IPS-20b (cell line): Measurements from ENCODE around the gene B3GALNT2.
"Not testable (repeated sequence)": the region's sequence is repeated elsewhere in the genome, so short reads cannot be mapped to it uniquely, and the experiment has no call there.

Experiments used
- H3K27ac ChIP-seq: one replicate; pipeline ENCODE4 v1.5.1; 2013; ENCODE audit warnings: low read length
- H3K27me3 ChIP-seq: 2 replicates; pipeline ENCODE4 v1.6.1; 2013; ENCODE audit warnings: mild to moderate bottlenecking, low read length, inconsistent platforms; ENCODE audit not compliant: insufficient read depth
- H3K36me3 ChIP-seq: 2 replicates; pipeline ENCODE4 v1.6.1; 2013; ENCODE audit warnings: low read depth, mild to moderate bottlenecking, inconsistent platforms, low read length, moderate library complexity; ENCODE audit not compliant: insufficient read depth
- H3K4me1 ChIP-seq: 2 replicates; pipeline ENCODE4 v1.6.1; 2013; ENCODE audit warnings: mild to moderate bottlenecking, control low read depth, inconsistent platforms, low read length, moderate library complexity; ENCODE audit not compliant: insufficient read depth
- H3K4me3 ChIP-seq: 2 replicates; pipeline ENCODE4 v1.5.1; 2013; ENCODE audit warnings: mild to moderate bottlenecking, low read length, inconsistent platforms
- H3K9ac ChIP-seq: 2 replicates; pipeline ENCODE4 v1.6.1; 2013; ENCODE audit warnings: low read depth, mild to moderate bottlenecking, inconsistent platforms, low read length, moderate library complexity
- H3K9me3 ChIP-seq: 2 replicates; pipeline ENCODE4 v1.6.1; 2013; ENCODE audit warnings: mild to moderate bottlenecking, low read depth, low read length, inconsistent platforms; ENCODE audit not compliant: insufficient read depth

B3GALNT2 gene

DNA sequence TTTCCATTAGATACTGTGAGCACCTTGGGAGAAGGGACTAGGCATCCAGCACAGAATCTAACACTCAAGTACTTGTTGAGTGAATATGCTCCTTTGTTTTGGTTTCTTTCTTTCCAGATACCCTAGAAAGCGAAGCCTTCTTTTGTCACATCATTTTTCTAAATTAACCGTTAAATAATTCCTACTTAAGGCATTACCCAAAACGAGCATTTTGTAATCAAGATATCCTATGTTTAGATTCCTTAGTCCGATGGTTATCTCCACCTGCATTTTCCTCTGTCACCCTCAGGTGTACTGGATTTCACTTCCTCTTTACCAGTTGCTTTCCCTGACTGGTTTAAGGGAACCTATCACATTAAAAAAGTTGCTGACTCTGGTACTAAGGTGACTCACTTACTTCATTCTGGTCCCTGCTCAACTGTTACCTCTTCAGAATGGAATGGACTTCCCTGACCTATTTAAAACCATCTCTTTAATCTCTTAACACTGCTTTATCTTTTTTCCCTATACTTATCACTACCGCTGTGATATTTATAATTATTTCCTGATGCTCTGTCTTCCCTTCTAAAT lies 3.2 kb downstream of the B3GALNT2 start:
- Histone ChIP-seq H3K27me3 (no peaks in the 10 kb centered on the region), H3K4me1 (peaks cover 18% of the 10 kb centered on the region), H3K4me3 (no peak overlapping the region), H3K27ac (no peak overlapping the region), H3K9me3 (no peaks in the 10 kb centered on the region), H3K36me3 (no peaks in the 10 kb centered on the region), H3K9ac (no peak overlapping the region)

DNA sequence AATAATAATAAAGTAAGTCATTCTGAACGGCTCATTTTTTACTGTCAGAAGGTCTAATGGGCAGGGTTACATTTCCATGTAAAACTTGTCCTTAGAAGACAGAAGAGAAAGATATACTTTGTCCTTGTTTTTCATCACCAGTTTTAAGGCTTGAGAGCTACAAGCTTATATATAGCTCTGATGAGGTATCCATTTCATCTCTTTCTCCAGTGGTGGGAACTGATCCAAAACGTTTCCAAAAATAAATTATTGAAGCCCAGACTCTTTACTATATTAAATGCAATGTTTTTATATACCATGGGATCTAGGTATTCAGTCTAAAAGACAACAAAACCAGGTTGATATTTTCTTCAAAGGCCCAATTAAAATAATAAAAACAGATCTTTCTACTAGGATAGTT lies 8.7 kb downstream of the B3GALNT2 start:
- Histone ChIP-seq H3K4me3 (no peak overlapping the region), H3K4me1 (no peaks in the 10 kb centered on the region), H3K27me3 (no peaks in the 10 kb centered on the region), H3K27ac (no peak overlapping the region), H3K9ac (no peak overlapping the region), H3K9me3 (no peaks in the 10 kb centered on the region), H3K36me3 (peaks cover 51% of the 10 kb centered on the region)

DNA sequence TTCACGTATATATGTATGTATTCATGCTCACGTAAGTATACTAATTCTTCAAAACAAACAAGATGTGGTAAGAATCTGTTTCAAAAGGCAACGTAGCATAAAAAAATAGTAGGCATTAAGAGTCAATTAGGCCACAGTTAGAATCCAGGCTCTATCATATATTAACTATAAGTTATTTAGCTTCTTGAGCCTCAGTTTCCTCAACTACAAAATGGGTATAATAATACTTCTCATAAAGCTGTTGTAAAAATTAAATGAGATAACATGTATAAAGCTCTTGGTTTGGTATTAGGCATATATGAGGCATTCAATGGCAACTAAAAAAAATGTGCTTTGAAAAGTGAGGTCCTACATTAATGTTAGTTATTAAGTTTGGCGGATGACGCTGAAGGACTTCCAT lies 9.2 kb downstream of the B3GALNT2 start:
- Histone ChIP-seq H3K4me1 (no peaks in the 10 kb centered on the region), H3K9ac (no peak overlapping the region), H3K27me3 (no peaks in the 10 kb centered on the region), H3K9me3 (no peaks in the 10 kb centered on the region), H3K36me3 (peaks cover 52% of the 10 kb centered on the region), H3K27ac (no peak overlapping the region), H3K4me3 (no peak overlapping the region)

DNA sequence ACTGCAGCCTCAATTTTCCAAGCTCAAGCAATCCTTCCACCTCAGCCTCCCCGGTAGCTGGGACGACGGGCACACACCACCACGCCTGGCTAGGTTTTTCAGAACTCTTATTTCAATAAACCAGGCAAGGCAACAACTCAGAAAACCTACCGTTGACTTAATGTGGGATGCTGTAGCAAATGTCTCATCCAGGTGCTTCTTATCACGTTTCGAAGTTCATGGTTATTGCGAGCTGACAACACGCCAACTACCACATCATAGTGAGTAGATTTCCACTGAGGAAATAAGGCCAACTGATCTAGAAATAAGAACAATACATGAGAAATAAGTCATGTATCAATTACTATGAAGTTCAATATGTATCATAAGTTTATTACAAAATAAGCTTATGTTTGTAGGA lies 9.7 kb downstream of the B3GALNT2 start:
- Histone ChIP-seq H3K4me3 (no peak overlapping the region), H3K9ac (no peak overlapping the region), H3K36me3 (peaks cover 57% of the 10 kb centered on the region), H3K9me3 (no peaks in the 10 kb centered on the region), H3K27me3 (no peaks in the 10 kb centered on the region), H3K27ac (no peak overlapping the region), H3K4me1 (no peaks in the 10 kb centered on the region)

DNA sequence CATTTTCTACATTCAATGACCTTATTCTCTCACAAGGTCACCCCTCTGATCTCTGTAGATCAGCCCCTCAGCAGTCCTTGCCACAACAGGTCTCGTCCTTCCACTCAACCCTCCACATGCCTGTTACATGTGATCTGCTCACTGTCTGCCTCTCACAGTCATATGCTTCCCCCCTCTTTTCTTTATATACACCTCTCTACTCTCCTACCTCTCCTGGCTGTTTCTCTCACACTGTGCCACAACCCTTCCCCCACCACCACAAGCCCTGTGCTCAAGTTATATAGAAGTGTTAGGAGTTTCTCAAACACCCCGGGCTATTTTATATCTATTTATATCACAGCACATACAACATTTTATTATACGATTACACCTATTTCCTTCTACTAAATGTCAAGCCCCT lies 12.6 kb downstream of the B3GALNT2 start:
- no peaks in the 10 kb centered on the region for H3K4me1 ChIP-seq
- H3K9ac ChIP-seq, result no peak overlapping the region
- H3K9me3 ChIP-seq, result no peaks in the 10 kb centered on the region
- no peaks in the 10 kb centered on the region for H3K27me3 ChIP-seq
- H3K36me3 ChIP-seq, result peaks cover 79% of the 10 kb centered on the region
- no peak overlapping the region for H3K27ac ChIP-seq
- no peak overlapping the region for H3K4me3 ChIP-seq

DNA sequence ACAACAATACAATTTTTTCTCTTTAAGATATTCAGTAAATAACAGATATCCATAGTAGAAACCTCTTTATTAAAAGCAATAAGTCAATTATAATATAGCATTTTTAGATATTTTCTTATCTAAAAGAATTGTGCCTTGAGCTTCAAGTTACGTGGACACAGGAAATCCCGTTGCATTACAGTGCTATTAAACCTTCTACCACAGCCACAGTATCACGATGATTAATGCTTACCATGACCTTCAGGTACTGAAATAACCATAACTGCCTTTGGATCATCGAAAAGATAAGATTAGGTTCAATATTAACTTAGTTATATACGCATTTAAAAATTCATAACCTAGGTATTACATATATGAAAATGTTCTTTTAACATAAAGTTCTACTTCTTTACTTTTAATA lies 17.9 kb downstream of the B3GALNT2 start:
- no peak overlapping the region for H3K27ac ChIP-seq
- no peaks in the 10 kb centered on the region for H3K9me3 ChIP-seq
- H3K4me3 ChIP-seq, result no peak overlapping the region
- no peaks in the 10 kb centered on the region for H3K4me1 ChIP-seq
- no peak overlapping the region for H3K9ac ChIP-seq
- H3K36me3 ChIP-seq, result peaks cover 67% of the 10 kb centered on the region
- no peaks in the 10 kb centered on the region for H3K27me3 ChIP-seq

DNA sequence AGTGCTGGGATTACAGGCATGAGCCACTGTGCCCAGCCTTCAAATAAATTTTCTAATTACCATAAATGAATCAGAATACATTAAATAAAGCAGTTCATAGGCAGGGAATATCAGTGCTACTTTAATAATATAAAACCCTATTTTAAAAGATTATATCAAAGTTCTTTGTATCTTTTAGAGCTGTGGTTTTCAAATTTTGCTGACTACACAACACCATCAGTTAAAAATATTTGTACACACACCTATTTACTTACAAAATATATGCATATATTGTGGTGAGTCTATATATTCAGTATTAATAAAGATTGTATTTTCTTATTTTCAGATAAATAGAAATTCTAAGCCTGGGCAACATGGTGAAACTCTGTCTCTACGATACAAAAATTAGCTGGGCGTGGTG lies 18.7 kb downstream of the B3GALNT2 start:
- no peak overlapping the region for H3K4me3 ChIP-seq
- no peaks in the 10 kb centered on the region for H3K4me1 ChIP-seq
- no peak overlapping the region for H3K27ac ChIP-seq
- H3K27me3 ChIP-seq, result no peaks in the 10 kb centered on the region
- no peak overlapping the region for H3K9ac ChIP-seq
- no peaks in the 10 kb centered on the region for H3K9me3 ChIP-seq
- peaks cover 66% of the 10 kb centered on the region for H3K36me3 ChIP-seq

DNA sequence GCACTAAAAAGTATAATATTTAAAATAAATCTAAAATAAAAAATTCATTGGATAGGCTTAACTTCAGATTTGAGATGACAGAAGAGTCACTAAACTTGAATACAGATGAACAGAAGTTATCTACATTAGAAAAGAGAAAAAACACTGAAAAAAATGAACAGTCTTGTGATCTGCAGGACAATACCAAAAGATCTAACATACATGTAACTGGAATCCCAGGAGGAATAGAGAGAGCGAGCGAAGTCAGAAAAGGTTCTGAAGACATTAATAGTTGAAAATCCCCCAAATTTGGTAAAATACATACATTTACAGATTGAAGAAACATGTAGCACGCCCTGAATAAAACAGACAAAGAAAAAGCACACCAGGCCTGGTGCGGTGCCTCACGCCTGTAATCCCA lies 21.2 kb downstream of the B3GALNT2 start:
- no peaks in the 10 kb centered on the region for H3K9me3 ChIP-seq
- no peaks in the 10 kb centered on the region for H3K27me3 ChIP-seq
- no peaks in the 10 kb centered on the region for H3K4me1 ChIP-seq
- no peak overlapping the region for H3K27ac ChIP-seq
- H3K4me3 ChIP-seq, result no peak overlapping the region
- no peak overlapping the region for H3K9ac ChIP-seq
- H3K36me3 ChIP-seq, result peaks cover 71% of the 10 kb centered on the region

DNA sequence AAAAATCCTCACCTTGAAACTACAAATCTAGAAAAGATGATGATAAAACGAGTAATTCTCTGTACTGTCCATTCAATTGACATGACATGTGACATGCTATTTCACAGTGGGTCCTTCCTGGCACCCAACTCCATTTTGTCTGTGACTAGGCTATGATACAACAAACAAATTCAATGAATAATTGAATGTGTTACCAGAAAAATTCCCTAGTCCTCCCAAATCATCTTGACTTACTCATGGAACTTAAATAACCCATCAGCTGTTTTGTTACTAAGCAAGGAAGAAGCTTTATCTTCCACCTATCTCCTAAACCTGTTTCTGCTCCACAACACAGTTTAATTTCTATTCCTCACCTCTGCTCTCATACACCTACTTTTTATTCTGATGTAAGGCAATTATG lies 30.4 kb downstream of the B3GALNT2 start:
- Histone ChIP-seq H3K27ac (no peak overlapping the region), H3K27me3 (no peaks in the 10 kb centered on the region)

DNA sequence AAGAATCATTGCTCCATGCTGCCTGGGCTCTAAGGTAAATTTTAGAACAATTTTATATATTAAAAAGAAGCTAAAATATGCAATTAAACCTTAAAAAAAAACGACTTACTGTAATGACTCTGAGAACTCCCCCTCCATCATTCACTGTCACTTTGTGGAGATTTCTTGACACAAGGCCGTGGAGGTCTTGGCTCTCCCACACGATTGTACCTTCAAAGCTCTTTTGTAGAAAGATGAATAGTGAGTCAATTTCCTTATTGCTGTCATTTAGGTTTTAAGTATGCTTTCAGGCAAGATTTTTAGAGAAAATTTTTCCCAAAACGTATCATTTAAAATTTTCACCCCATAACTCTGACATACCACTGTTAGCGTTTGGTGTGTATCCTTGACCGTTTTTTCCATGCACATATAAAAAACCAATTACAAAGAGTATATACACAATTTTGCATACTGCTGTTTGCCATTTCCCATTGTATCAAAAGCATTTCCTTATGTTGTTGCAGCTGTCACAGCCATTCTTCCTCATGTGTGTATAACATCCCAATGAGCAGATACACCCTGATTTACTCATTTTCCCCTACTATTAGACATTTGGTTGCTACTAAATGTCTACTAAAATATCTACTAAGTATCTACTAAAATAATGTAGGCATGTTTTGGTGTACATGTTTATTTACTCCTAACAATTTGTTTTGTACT lies 33.4 kb downstream of the B3GALNT2 start:
- Histone ChIP-seq H3K9ac (no peak overlapping the region), H3K27me3 (no peaks in the 10 kb centered on the region), H3K36me3 (peaks cover 28% of the 10 kb centered on the region), H3K4me1 (no peaks in the 10 kb centered on the region), H3K27ac (no peak overlapping the region), H3K9me3 (no peaks in the 10 kb centered on the region), H3K4me3 (no peak overlapping the region)

More for the DNA sequence above, 30.4 kb downstream of the B3GALNT2 start:
- Histone ChIP-seq H3K9me3 (no peaks in the 10 kb centered on the region), H3K4me3 (no peak overlapping the region), H3K4me1 (no peaks in the 10 kb centered on the region), H3K36me3 (peaks cover 46% of the 10 kb centered on the region), H3K9ac (no peak overlapping the region)

DNA sequence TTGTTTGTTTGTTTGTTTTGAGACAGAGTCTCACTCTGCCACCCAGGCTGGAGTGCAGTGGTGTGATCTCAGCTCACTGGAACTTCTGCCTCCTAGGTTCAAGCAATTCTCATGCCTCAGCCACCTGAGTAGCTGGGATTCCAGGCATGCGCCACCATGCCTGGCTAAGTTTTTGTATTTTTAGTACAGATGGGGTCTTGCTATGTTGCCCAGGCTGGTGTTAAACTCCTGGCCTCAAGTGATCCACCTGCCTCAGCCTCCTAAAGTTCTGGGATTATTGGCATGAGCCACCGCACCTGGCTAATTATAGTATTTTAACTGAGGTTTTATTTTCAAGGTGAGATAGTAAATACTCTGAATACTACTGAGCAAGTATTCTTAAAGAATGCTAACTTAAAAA lies 34.4 kb downstream of the B3GALNT2 start:
- not testable (repeated sequence) for H3K9ac ChIP-seq, H3K4me3 ChIP-seq, H3K27me3 ChIP-seq, H3K27ac ChIP-seq, H3K4me1 ChIP-seq, H3K9me3 ChIP-seq
- peaks cover 34% of the 10 kb centered on the region for H3K36me3 ChIP-seq

DNA sequence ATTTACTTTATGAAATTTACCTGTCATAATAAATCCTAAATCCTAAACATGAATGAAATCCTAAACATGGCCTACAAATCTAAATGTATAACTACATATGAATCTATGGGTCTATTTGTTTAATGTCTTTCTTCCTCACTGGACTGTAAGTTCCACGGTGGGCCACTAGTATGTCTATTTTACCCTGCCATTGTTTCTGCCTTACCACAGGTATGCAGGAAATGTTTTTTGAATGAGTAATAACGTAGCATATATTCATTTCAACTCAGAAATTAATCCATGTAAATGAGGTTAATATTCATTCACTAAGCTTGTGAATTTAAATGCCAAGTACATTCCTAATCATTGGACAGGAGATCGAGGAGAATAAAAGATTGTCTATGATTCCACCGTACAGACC lies 35.3 kb downstream of the B3GALNT2 start:
- H3K4me3 ChIP-seq, result no peak overlapping the region
- no peak overlapping the region for H3K27ac ChIP-seq

More for the DNA sequence above, 35.3 kb downstream of the B3GALNT2 start:
- H3K27me3 ChIP-seq, result no peaks in the 10 kb centered on the region
- H3K9me3 ChIP-seq, result no peaks in the 10 kb centered on the region
- H3K36me3 ChIP-seq, result peaks cover 44% of the 10 kb centered on the region
- H3K9ac ChIP-seq, result no peak overlapping the region
- no peaks in the 10 kb centered on the region for H3K4me1 ChIP-seq
